ENCODE results near the gene TSPAN8.

GRCh38 chr12:71142956-71143355 is 14.8 kb downstream of the TSPAN8 start:
- TF ChIP-seq PCBP1 (IDR thresholded peaks at IDR 0.05; ENCODE audit: low read depth, low read length, poor library complexity, severe bottlenecking): no peak
- TF ChIP-seq, protein P1, sequence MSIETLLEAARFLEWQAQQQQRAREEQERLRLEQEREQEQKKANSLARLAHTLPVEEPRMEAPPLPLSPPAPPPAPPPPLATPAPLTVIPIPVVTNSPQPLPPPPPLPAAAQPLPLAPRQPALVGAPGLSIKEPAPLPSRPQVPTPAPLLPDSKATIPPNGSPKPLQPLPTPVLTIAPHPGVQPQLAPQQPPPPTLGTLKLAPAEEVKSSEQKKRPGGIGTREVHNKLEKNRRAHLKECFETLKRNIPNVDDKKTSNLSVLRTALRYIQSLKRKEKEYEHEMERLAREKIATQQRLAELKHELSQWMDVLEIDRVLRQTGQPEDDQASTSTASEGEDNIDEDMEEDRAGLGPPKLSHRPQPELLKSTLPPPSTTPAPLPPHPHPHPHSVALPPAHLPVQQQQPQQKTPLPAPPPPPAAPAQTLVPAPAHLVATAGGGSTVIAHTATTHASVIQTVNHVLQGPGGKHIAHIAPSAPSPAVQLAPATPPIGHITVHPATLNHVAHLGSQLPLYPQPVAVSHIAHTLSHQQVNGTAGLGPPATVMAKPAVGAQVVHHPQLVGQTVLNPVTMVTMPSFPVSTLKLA (conservative IDR thresholded peaks at IDR 0.05): no peak
- TF ChIP-seq, protein P2, sequence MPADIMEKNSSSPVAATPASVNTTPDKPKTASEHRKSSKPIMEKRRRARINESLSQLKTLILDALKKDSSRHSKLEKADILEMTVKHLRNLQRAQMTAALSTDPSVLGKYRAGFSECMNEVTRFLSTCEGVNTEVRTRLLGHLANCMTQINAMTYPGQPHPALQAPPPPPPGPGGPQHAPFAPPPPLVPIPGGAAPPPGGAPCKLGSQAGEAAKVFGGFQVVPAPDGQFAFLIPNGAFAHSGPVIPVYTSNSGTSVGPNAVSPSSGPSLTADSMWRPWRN (IDR thresholded peaks at IDR 0.05; ENCODE audit: low read depth): no peak
- no peak for TF ChIP-seq STAT5B (CRISPR knock-in tag; IDR thresholded peaks at IDR 0.05)
- no peak for TF ChIP-seq CBX5 (IDR thresholded peaks at IDR 0.05; ENCODE audit: borderline replicate concordance, low read depth)
- no peak for TF ChIP-seq GABPB1 (CRISPR knock-in tag; IDR thresholded peaks at IDR 0.05)
